H9 (cell line): ENCODE measurements around the gene SWSAP1. TPM values are rescaled to one million over a fixed set of nuclear protein-coding genes. Genes with fewer than 3 reads are reported as not detected.

Experiments used
- DNase-seq: peaks from one replicate; pipeline ENCODE4 v3.0.0-alpha.2; 2017
- H2AFZ ChIP-seq: one replicate; pipeline ENCODE4 v1.6.1; 2013; ENCODE audit warnings: mild to moderate bottlenecking, low read length, control low read depth, moderate library complexity
- H2AK5ac ChIP-seq: 2 replicates; pipeline ENCODE4 v1.6.1; 2013; ENCODE audit warnings: low read length, control low read depth, mixed read lengths; ENCODE audit not compliant: insufficient read length
- H2BK120ac ChIP-seq: one replicate; pipeline ENCODE4 v1.6.1; 2013; ENCODE audit warnings: low read depth, mild to moderate bottlenecking, low read length, control low read depth, inconsistent platforms; ENCODE audit not compliant: poor library complexity, severe bottlenecking
- H2BK12ac ChIP-seq: 2 replicates; pipeline ENCODE4 v1.6.1; 2013; ENCODE audit warnings: low read length, control low read depth, mixed read lengths, low read depth; ENCODE audit not compliant: insufficient read length
- H2BK15ac ChIP-seq: 2 replicates; pipeline ENCODE4 v1.6.1; 2013; ENCODE audit warnings: low read depth, low read length, control low read depth
- H2BK20ac ChIP-seq: one replicate; pipeline ENCODE4 v1.6.1; 2013; ENCODE audit warnings: low read depth, mild to moderate bottlenecking, low read length, control low read depth, inconsistent platforms; ENCODE audit not compliant: poor library complexity, severe bottlenecking
- H2BK5ac ChIP-seq: 2 replicates; pipeline ENCODE4 v1.6.1; 2013; ENCODE audit warnings: low read length, control low read depth, mixed read lengths; ENCODE audit not compliant: insufficient read length
- H3K14ac ChIP-seq: 2 replicates; pipeline ENCODE4 v1.6.1; 2013; ENCODE audit warnings: low read length, control low read depth; ENCODE audit not compliant: insufficient read depth
- H3K18ac ChIP-seq: 2 replicates; pipeline ENCODE4 v1.6.1; 2013; ENCODE audit warnings: low read depth, mild to moderate bottlenecking, mixed read lengths, low read length, control low read depth; ENCODE audit not compliant: insufficient read length
- H3K23ac ChIP-seq: 2 replicates; pipeline ENCODE4 v1.6.1; 2013; ENCODE audit warnings: low read length, control low read depth, mixed read lengths, low read depth; ENCODE audit not compliant: insufficient read length
- H3K23me2 ChIP-seq: 2 replicates; pipeline ENCODE4 v1.6.1; 2013; ENCODE audit warnings: low read depth, mild to moderate bottlenecking, mixed read lengths, low read length, control low read depth; ENCODE audit not compliant: insufficient read length, poor library complexity, severe bottlenecking
- H3K27ac ChIP-seq: 2 replicates; pipeline ENCODE4 v1.5.1; 2013; ENCODE audit warnings: low read length, control low read depth, mixed read lengths, low read depth; ENCODE audit not compliant: insufficient read length
- H3K27me3 ChIP-seq: 2 replicates; pipeline ENCODE4 v1.6.1; 2013; ENCODE audit warnings: low read length, control low read depth, inconsistent platforms; ENCODE audit not compliant: insufficient read depth
- H3K4ac ChIP-seq: 2 replicates; pipeline ENCODE4 v1.6.1; 2013; ENCODE audit warnings: low read depth, mild to moderate bottlenecking, control low read depth, inconsistent platforms, low read length, moderate library complexity
- H3K4me1 ChIP-seq: 2 replicates; pipeline ENCODE4 v1.6.1; 2013; ENCODE audit warnings: low read length, control low read depth, inconsistent platforms; ENCODE audit not compliant: insufficient read depth
- H3K4me2 ChIP-seq: 2 replicates; pipeline ENCODE4 v1.6.1; 2013; ENCODE audit warnings: low read length, control low read depth, mixed read lengths; ENCODE audit not compliant: insufficient read length, insufficient read depth
- H3K56ac ChIP-seq: 2 replicates; pipeline ENCODE4 v1.6.1; 2013; ENCODE audit warnings: low read depth, mild to moderate bottlenecking, mixed read lengths, low read length, control low read depth; ENCODE audit not compliant: insufficient read length
- H3K79me1 ChIP-seq: 2 replicates; pipeline ENCODE4 v1.6.1; 2013; ENCODE audit warnings: low read depth, mild to moderate bottlenecking, moderate library complexity, low read length, control low read depth, inconsistent platforms; ENCODE audit not compliant: insufficient read depth, poor library complexity, severe bottlenecking
- H3K79me2 ChIP-seq: 2 replicates; pipeline ENCODE4 v1.6.1; 2013; ENCODE audit warnings: low read length, control low read depth, inconsistent platforms; ENCODE audit not compliant: insufficient read depth
- H3K9ac ChIP-seq: 2 replicates; pipeline ENCODE4 v1.6.1; 2013; ENCODE audit warnings: low read length, control low read depth, mixed read lengths; ENCODE audit not compliant: insufficient read length; ENCODE audit errors: extremely low read depth
- H3K9me3 ChIP-seq: one replicate; pipeline ENCODE4 v1.6.1; 2013; ENCODE audit warnings: low read depth, low read length, inconsistent platforms; ENCODE audit not compliant: control insufficient read depth
- H3T11ph ChIP-seq: one replicate; pipeline ENCODE4 v1.6.1; 2013; ENCODE audit warnings: mild to moderate bottlenecking, low read length, control low read depth, inconsistent platforms
- H4K20me1 ChIP-seq: one replicate; pipeline ENCODE4 v1.6.1; 2013; ENCODE audit not compliant: control insufficient read depth, insufficient read length, insufficient read depth
- H4K5ac ChIP-seq: 2 replicates; pipeline ENCODE4 v1.6.1; 2013; ENCODE audit warnings: low read depth, mild to moderate bottlenecking, mixed read lengths, low read length, control low read depth; ENCODE audit not compliant: insufficient read length
- H4K8ac ChIP-seq: replicated peaks from 2 replicates; pipeline ENCODE4 v1.6.1; 2013; ENCODE audit warnings: low read length, control low read depth, mixed read lengths, low read depth; ENCODE audit not compliant: insufficient read length
- H4K91ac ChIP-seq: 2 replicates; pipeline ENCODE4 v1.6.1; 2013; ENCODE audit warnings: low read depth, mild to moderate bottlenecking, moderate library complexity, mixed read lengths, low read length, control low read depth; ENCODE audit not compliant: insufficient read length
- H3K27ac Mint-ChIP-seq, 3 experiments: 2 replicates in 2 of 3; 3 replicates in 1 of 3; pipeline ENCODE4 v1.8.0; 2020 to 2021; ENCODE audit warnings: mixed read lengths in 3 of 3, mild to moderate bottlenecking in 1 of 3, moderate library complexity in 1 of 3
- H3K27me3 Mint-ChIP-seq: 2 replicates; pipeline ENCODE4 v1.8.0; 2021; ENCODE audit warnings: low read depth, mild to moderate bottlenecking, moderate library complexity, mixed read lengths
- H3K36me3 Mint-ChIP-seq, 3 experiments: 2 replicates in 2 of 3; 3 replicates in 1 of 3; pipeline ENCODE4 v1.8.0; 2020 to 2021; ENCODE audit warnings: low read depth in 3 of 3, mixed read lengths in 3 of 3; ENCODE audit not compliant: insufficient read depth in 1 of 3
- H3K4me1 Mint-ChIP-seq, 2 experiments: 2 replicates each; pipeline ENCODE4 v1.8.0; 2020; ENCODE audit warnings: mixed read lengths in 2 of 2
- H3K4me3 Mint-ChIP-seq, 2 experiments: 2 replicates in 1 of 2; 3 replicates in 1 of 2; pipeline ENCODE4 v1.8.0; 2020 to 2021; ENCODE audit warnings: mild to moderate bottlenecking in 2 of 2, mixed read lengths in 2 of 2, moderate library complexity in 1 of 2
- H3K9me3 Mint-ChIP-seq, 2 experiments: 2 replicates in 1 of 2; 3 replicates in 1 of 2; pipeline ENCODE4 v1.8.0; 2020; ENCODE audit warnings: mild to moderate bottlenecking in 2 of 2, mixed read lengths in 2 of 2, moderate library complexity in 1 of 2
- WGBS: extraction: QIAGEN DNeasy Blood & Tissue Kit; methylation state at CpG from one replicate; pipeline ENCODE4 v1.1.7; 2013; ENCODE audit warnings: missing lambda C conversion rate, low lambda C conversion rate, mixed read lengths; ENCODE audit not compliant: insufficient read length; ENCODE audit errors: extremely low coverage; 5-methylcytosine and 5-hydroxymethylcytosine counted together
- total RNA-seq: library from RNA; stranded (reverse); gene quantifications from 2 replicates; pipeline ENCODE4 v1.2.1, GENCODE V29; 2021
- TF ChIP-seq, protein P1 (sequence below): fragments of 200-600 bp; sonication (generic); conservative IDR thresholded peaks from 3 replicates; pipeline ENCODE4 v1.8.0; 2021; ENCODE audit warnings: antibody characterized with exemption, mild to moderate bottlenecking

SWSAP1 gene
- total RNA-seq, 1 experiment from 2014 or later: 3.8 TPM

GRCh38 chr19:11367528-11367927, 6.9 kb upstream of the SWSAP1 start:
- Histone ChIP-seq H3K79me2 (no peaks in the 10 kb centered on the region), H3T11ph (no peak overlapping the region), H2BK20ac (no peak overlapping the region), H3K14ac (no peak overlapping the region), H2BK5ac (no peak overlapping the region), H2BK15ac (no peak overlapping the region), H4K5ac (no peak overlapping the region), H2BK120ac (no peak overlapping the region), H2AK5ac (no peak overlapping the region), H3K9me3 (no peaks in the 10 kb centered on the region), H3K9ac (no peak overlapping the region), H3K27me3 (no peaks in the 10 kb centered on the region), H3K4ac (no peak overlapping the region), H2BK12ac (no peak overlapping the region), H3K4me2 (no peak overlapping the region), H3K4me1 (no peaks in the 10 kb centered on the region; the same call in 1 of the 2 replicates), H3K23ac (no peak overlapping the region), H2AFZ (no peak overlapping the region), H4K20me1 (no peaks in the 10 kb centered on the region), H4K8ac (no peak overlapping the region), H3K18ac (no peak overlapping the region), H3K56ac (no peak overlapping the region), H3K79me1 (no peaks in the 10 kb centered on the region), H3K27ac (no peak overlapping the region), H3K23me2 (no peaks in the 10 kb centered on the region), H4K91ac (no peak overlapping the region)
- H3K36me3 Mint-ChIP-seq: peaks cover 2 to 21% (median 9%) of the 10 kb centered on the region in 3 experiments; a peak in 6 of 7 replicates
- H3K9me3 Mint-ChIP-seq: no peaks in the 10 kb centered on the region
- DNase-seq: no peak
- WGBS: no CpG with 5 or more reads among the region's 2 CpGs
- no peak overlapping the region for H3K4me3 Mint-ChIP-seq
- H3K27ac Mint-ChIP-seq: no peak overlapping the region
- H3K27me3 Mint-ChIP-seq: no peaks in the 10 kb centered on the region
- peaks cover 0 to 4% of the 10 kb centered on the region in 2 experiments; a peak in 2 of 4 replicates for H3K4me1 Mint-ChIP-seq
- TF ChIP-seq, protein P1, sequence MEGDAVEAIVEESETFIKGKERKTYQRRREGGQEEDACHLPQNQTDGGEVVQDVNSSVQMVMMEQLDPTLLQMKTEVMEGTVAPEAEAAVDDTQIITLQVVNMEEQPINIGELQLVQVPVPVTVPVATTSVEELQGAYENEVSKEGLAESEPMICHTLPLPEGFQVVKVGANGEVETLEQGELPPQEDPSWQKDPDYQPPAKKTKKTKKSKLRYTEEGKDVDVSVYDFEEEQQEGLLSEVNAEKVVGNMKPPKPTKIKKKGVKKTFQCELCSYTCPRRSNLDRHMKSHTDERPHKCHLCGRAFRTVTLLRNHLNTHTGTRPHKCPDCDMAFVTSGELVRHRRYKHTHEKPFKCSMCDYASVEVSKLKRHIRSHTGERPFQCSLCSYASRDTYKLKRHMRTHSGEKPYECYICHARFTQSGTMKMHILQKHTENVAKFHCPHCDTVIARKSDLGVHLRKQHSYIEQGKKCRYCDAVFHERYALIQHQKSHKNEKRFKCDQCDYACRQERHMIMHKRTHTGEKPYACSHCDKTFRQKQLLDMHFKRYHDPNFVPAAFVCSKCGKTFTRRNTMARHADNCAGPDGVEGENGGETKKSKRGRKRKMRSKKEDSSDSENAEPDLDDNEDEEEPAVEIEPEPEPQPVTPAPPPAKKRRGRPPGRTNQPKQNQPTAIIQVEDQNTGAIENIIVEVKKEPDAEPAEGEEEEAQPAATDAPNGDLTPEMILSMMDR: no peak
